Smooth muscle cell (in vitro differentiated cells): ENCODE measurements around the gene UBL3. TPM values are rescaled to one million over a fixed set of nuclear protein-coding genes. Genes with fewer than 3 reads are reported as not detected.

Experiments used
- DNase-seq: peaks from one replicate; lab custom pipeline; 2025; ENCODE audit not compliant: unreplicated experiment; lab: John Stamatoyannopoulos, UW
- H2AFZ ChIP-seq: fragments of 200-600 bp; sonication (generic); 2 replicates; pipeline ENCODE4 v1.6.0; 2016; ENCODE audit warnings: antibody characterized with exemption, low read depth, mild to moderate bottlenecking
- H3F3A ChIP-seq: fragments of 200-600 bp; sonication (generic); 2 replicates; pipeline ENCODE4 v1.6.0; 2017; ENCODE audit warnings: antibody characterized with exemption, low read depth
- H3K27ac ChIP-seq: fragments of 200-600 bp; sonication (generic); 2 replicates; pipeline ENCODE4 v1.5.1; 2016; ENCODE audit warnings: low read depth, mild to moderate bottlenecking
- H3K27me3 ChIP-seq: fragments of 200-600 bp; sonication (generic); 2 replicates; pipeline ENCODE4 v1.6.1; 2016; ENCODE audit warnings: low read depth, mild to moderate bottlenecking
- H3K36me3 ChIP-seq: fragments of 200-600 bp; sonication (generic); 2 replicates; pipeline ENCODE4 v1.5.1; 2016; ENCODE audit warnings: low read depth
- H3K4me1 ChIP-seq: fragments of 200-600 bp; sonication (generic); 2 replicates; pipeline ENCODE4 v1.5.1; 2016; ENCODE audit warnings: low read depth
- H3K4me2 ChIP-seq: fragments of 200-600 bp; sonication (generic); 2 replicates; pipeline ENCODE4 v1.6.0; 2016; ENCODE audit warnings: mild to moderate bottlenecking
- H3K4me3 ChIP-seq: fragments of 200-600 bp; sonication (generic); 2 replicates; pipeline ENCODE4 v1.5.1; 2016; ENCODE audit warnings: mild to moderate bottlenecking
- H3K79me2 ChIP-seq: fragments of 200-600 bp; sonication (generic); 2 replicates; pipeline ENCODE4 v1.6.0; 2016; ENCODE audit warnings: low read depth, mild to moderate bottlenecking
- H3K9ac ChIP-seq: fragments of 200-600 bp; sonication (generic); 2 replicates; pipeline ENCODE4 v1.6.0; 2016; ENCODE audit warnings: low read depth
- H3K9me3 ChIP-seq: fragments of 200-600 bp; sonication (generic); replicated peaks from 2 replicates; pipeline ENCODE4 v1.5.1; 2016; ENCODE audit warnings: low read depth
- H4K20me1 ChIP-seq: fragments of 200-600 bp; sonication (generic); 2 replicates; pipeline ENCODE4 v1.6.0; 2016; ENCODE audit warnings: low read depth
- WGBS: methylation state at CpG from one replicate; pipeline ENCODE4 v1.1.7; 2016; ENCODE audit warnings: low lambda C conversion rate; 5-methylcytosine and 5-hydroxymethylcytosine counted together
- polyA plus RNA-seq: library from polyadenylated mRNA; unstranded; fragments of >200 nt; fragmentation: Nextera tagmentation; extraction: Ambion mirVana; gene quantifications from 2 replicates; pipeline ENCODE4 v1.2.1, GENCODE V29; 2016
- total RNA-seq: library from RNA; depleted of rRNA; stranded (reverse); fragments of >200 nt; gene quantifications from 2 replicates; pipeline ENCODE4 v1.2.3, GENCODE V29; 2014
- TF ChIP-seq, protein P1 (sequence below): fragments of 200-600 bp; sonication (generic); IDR thresholded peaks from 2 replicates; pipeline ENCODE4 v1.5.1; 2017; ENCODE audit warnings: borderline replicate concordance, mild to moderate bottlenecking, antibody characterized with exemption; ENCODE audit not compliant: insufficient read depth, poor library complexity, severe bottlenecking

Gene UBL3
- total and polyA plus RNA-seq, 2 experiments from 2014 or later = 25.2 to 46.6 TPM

DNA sequence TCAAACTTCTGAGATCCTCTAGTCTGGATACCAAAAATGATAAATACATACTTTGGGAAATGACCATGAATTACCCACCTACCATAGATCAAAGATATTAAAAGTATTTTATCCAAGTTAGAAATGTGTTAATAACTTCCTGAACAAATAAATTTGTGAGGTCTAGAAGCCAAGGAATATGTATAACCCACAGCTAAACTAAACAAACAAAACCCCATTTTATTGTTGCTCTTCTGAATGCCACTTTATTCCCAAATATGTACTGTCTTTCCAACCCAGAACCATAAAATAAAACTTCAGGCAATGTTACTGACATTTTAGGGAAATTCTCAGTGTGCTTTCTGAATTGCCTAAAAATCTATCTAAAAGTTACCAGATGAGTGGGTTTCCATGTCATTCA lies 35.1 kb downstream of the UBL3 start:
- Histone ChIP-seq H3K36me3 (no peaks in the 10 kb centered on the region), H3K79me2 (peaks cover 96% of the 10 kb centered on the region), H4K20me1 (peaks cover 100% of the 10 kb centered on the region), H3K27me3 (no peaks in the 10 kb centered on the region), H3K9ac (no peak overlapping the region), H2AFZ (no peak overlapping the region), H3F3A (no peaks in the 10 kb centered on the region), H3K27ac (no peak overlapping the region), H3K4me2 (no peak overlapping the region), H3K4me1 (peaks cover 10% of the 10 kb centered on the region), H3K9me3 (no peaks in the 10 kb centered on the region), H3K4me3 (no peak overlapping the region)
- no peak for DNase-seq
- TF ChIP-seq, protein P1, sequence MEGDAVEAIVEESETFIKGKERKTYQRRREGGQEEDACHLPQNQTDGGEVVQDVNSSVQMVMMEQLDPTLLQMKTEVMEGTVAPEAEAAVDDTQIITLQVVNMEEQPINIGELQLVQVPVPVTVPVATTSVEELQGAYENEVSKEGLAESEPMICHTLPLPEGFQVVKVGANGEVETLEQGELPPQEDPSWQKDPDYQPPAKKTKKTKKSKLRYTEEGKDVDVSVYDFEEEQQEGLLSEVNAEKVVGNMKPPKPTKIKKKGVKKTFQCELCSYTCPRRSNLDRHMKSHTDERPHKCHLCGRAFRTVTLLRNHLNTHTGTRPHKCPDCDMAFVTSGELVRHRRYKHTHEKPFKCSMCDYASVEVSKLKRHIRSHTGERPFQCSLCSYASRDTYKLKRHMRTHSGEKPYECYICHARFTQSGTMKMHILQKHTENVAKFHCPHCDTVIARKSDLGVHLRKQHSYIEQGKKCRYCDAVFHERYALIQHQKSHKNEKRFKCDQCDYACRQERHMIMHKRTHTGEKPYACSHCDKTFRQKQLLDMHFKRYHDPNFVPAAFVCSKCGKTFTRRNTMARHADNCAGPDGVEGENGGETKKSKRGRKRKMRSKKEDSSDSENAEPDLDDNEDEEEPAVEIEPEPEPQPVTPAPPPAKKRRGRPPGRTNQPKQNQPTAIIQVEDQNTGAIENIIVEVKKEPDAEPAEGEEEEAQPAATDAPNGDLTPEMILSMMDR = no peak

DNA sequence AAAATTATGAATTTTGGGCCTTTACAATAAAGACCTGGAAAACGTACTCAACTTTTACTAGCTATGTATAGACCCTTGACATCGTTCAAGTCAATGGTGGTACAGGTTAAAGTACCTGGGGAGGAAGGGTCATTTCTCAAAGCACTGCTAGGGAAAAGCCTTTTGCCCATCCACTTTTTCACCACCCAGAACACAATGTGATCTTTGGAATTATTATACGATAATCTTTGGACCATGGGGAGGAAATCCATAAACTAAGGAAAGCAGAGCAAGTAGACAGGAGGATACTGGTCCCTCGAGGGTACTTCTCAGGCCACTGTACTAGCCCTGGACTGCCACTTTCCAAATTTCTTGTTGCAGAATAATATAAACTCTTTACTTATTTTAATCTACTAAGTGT lies 39.5 kb downstream of the UBL3 start:
- H4K20me1 ChIP-seq = peaks cover 100% of the 10 kb centered on the region
- no peak overlapping the region for H3K27ac ChIP-seq
- no peak overlapping the region for H3K9ac ChIP-seq
- no peak overlapping the region for H3K4me2 ChIP-seq
- H3K9me3 ChIP-seq = no peaks in the 10 kb centered on the region
- DNase-seq = no peak
- 96% methylated on average over 4 of the region's 4 CpGs for WGBS
- H3K79me2 ChIP-seq = peaks cover 100% of the 10 kb centered on the region
- TF ChIP-seq, protein P1 = no peak
- H3K4me3 ChIP-seq = no peak overlapping the region
- H3K4me1 ChIP-seq = no peaks in the 10 kb centered on the region
- H2AFZ ChIP-seq = no peak overlapping the region
- no peaks in the 10 kb centered on the region for H3K36me3 ChIP-seq
- no peaks in the 10 kb centered on the region for H3K27me3 ChIP-seq
- no peaks in the 10 kb centered on the region for H3F3A ChIP-seq

DNA sequence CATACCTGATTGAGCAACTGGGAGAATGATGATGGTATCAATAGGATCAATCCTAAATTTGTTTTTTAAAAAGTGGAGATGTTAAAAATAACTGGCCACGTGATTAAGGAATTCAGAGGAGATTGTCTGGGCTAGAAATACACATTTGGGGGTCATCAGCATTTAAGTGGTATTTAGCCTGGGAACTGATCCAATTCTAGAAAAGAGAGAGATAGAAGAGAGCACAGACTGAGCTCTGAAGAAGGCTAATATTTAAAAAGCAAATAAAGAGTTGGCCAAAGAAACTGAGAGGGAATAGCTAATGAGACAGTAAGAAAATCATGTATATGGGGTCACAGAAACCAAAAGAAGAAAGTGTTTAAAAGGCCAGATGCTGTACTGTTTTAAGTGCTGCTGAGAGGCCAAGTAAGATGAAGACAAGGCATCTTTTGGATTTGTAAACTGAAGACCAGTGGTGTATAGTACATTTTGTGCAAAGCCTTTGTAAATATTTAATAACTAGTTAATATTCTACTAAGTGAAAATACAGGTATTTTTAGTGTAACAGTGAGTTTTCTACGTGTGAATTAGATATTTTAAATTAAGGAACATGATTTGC lies 40.2 kb downstream of the UBL3 start:
- no peak overlapping the region for H3K4me2 ChIP-seq
- H4K20me1 ChIP-seq = peaks cover 100% of the 10 kb centered on the region
- no peak for DNase-seq

DNA sequence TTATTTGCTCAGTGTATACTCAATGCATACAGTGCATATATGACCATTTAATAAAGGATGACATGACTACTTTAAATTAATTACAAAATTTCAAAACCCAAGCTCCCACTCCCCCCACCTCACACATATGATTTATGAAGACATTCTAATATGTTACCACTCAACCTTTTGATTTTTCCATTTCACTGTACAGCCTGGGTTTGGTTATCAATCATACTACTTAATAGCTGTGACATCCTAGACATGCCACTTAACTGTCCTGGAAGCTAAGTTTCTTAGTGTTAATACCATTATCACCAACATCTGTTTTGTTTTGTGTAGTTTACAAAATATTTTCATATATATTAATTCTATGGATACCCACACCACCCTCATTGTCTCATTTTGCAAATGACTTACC lies 42.2 kb downstream of the UBL3 start:
- peaks cover 100% of the 10 kb centered on the region for H4K20me1 ChIP-seq
- no peak overlapping the region for H3K4me3 ChIP-seq
- DNase-seq = no peak
- no peaks in the 10 kb centered on the region for H3K9me3 ChIP-seq
- H3K36me3 ChIP-seq = no peaks in the 10 kb centered on the region
- H3K27ac ChIP-seq = no peak overlapping the region
- H3F3A ChIP-seq = no peaks in the 10 kb centered on the region
- H2AFZ ChIP-seq = no peak overlapping the region
- peaks cover 100% of the 10 kb centered on the region for H3K79me2 ChIP-seq
- no peaks in the 10 kb centered on the region for H3K27me3 ChIP-seq
- H3K4me2 ChIP-seq = no peak overlapping the region
- H3K9ac ChIP-seq = no peak overlapping the region
- H3K4me1 ChIP-seq = no peaks in the 10 kb centered on the region
- TF ChIP-seq, protein P1 = no peak

More for the DNA sequence above, 40.2 kb downstream of the UBL3 start:
- Histone ChIP-seq H3K27me3 (no peaks in the 10 kb centered on the region), H3K36me3 (no peaks in the 10 kb centered on the region), H3K4me1 (no peaks in the 10 kb centered on the region), H2AFZ (no peak overlapping the region), H3K79me2 (peaks cover 100% of the 10 kb centered on the region), H3K9ac (no peak overlapping the region), H3K9me3 (no peaks in the 10 kb centered on the region), H3K27ac (no peak overlapping the region), H3K4me3 (no peak overlapping the region), H3F3A (no peaks in the 10 kb centered on the region)
- 80% methylated on average over 2 of the region's 2 CpGs for WGBS
- TF ChIP-seq, protein P1 = no peak
